Stimulated activated CD8-positive, alpha-beta memory T cell treated with anti-CD3 and anti-CD28 coated beads, Interleukin-15, amount 100 ng/mL, for 1 hour (primary cell): ENCODE results near the gene JPH2.
"Not testable (repeated sequence)": the region's sequence is repeated elsewhere in the genome, so short reads cannot be mapped to it uniquely, and the experiment has no call there.

ENCODE experiments used
- DNase-seq: peaks from one replicate; pipeline ENCODE4 v3.0.0-alpha.2; 2020; ENCODE audit warnings: low read depth

Gene JPH2

GRCh38 chr20:44187054-44187771 is at the start of gene JPH2:
Gene JPH2, minus strand, starts transcription at chr20:44187188. Its CDS starts 483 bp downstream, at chr20:44186705.
- DNase-seq, result no peak

DNA sequence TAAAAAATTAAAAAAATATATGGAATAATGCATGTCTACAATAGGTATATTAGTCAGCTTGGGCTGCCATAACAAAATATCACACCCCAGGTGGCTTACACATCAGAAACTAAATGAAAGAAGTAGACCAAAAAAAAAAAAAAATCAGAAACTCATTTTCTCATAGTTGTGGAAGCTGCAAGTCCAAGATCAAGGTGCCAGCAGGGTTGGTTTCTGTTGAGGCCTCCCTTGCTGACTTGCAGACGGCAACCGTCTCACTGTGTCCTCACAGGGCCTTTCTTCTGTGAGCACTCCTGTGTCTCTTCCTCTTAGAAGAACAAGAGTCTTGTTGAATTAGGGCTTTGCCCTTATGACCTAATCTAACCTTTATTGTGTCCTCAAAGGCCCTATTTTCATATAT is 48.7 kb upstream of the JPH2 start:
- DNase-seq, result no peak

- no peak for DNase-seq
Measured at GRCh38 chr20:44234566-44235317, 47.8 kb upstream of the JPH2 start.

DNA sequence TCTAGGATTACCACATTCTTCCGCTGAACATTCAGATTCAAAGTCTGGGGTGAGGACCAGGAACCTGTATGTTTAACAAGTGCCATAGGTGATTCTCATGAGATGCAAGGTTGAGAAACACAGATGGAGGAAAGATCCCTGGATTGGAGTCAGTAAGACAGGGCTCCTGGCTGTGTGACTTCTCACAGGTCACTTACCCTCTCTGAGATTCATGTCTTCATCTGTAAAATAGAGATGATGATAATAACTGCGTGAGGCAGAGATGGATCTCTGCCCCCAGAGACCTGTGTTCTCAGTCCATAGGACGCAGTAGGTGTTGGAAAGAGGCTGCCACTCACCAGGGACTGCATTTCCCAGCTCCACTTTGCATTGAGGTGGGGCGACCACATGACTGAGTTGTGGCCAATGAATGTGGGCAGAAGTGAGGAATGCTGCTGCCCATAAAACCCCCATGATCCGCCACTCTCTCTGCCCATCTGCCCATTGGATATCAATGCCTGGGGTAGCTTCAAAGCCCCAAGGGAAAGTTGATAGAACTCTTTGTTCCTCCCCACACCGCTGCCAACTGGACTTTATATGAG is 46.5 kb upstream of the JPH2 start:
- no peak for DNase-seq

GRCh38 chr20:44232469-44232856 is 45.5 kb upstream of the JPH2 start:
- not testable (repeated sequence) for DNase-seq

DNA sequence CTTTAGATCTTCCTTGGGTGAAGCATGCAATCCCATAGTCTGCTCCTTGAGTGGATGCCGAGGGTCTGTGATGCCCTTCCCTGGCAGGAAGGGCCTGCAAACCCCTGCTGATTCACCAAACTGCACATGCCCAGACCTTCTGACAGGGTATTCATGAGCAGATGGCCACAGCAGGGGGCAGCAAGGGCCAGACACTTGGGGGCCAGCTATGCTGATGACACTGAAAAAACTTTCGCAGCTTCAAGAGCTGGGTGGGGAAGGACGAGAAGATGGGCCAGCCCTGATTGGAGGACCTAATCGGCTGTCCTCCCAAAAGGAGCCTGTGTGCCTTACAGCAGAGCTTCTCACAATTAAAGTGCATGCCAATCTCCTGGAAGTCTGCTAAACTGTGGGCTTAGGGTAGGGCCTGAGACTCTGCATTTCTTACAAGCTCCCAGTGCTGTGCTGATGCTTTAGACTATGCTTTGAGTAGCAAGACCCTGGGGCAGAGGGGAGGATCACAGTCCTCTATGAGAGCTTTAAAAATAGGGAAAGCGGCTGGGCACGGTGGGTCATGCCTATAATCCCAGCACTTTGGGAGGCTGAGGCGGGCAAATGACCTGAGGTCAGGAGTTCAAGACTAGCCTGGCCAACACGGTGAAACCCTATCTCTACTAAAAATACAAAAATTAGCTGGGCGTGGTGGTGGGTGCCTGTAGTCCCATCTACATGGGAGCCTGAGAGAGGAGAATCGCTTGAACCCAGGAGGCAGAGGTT is 44.9 kb upstream of the JPH2 start:
- no peak for DNase-seq

DNA sequence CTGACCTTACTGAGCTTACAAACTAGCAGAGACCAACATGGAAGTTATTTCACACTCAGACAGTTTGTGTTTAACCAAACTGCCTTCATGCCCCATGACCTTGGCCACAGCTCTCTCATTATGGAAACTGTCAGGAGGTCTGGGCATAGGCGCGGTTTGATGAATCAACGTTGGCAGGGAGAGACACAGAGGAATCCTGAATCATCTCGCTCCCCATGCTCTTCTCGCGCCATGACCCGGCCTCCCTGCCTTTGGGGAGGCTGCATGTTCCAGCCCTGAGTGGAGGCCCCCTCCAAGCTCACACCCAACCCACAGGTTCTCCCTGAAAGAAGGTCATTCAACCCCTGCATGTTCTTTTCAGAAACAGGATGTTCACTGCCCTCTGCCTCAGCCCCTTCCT is 44.2 kb upstream of the JPH2 start:
- DNase-seq, result no peak

- no peak for DNase-seq
Measured at GRCh38 chr20:44228465-44229258, 41.7 kb upstream of the JPH2 start.

DNA sequence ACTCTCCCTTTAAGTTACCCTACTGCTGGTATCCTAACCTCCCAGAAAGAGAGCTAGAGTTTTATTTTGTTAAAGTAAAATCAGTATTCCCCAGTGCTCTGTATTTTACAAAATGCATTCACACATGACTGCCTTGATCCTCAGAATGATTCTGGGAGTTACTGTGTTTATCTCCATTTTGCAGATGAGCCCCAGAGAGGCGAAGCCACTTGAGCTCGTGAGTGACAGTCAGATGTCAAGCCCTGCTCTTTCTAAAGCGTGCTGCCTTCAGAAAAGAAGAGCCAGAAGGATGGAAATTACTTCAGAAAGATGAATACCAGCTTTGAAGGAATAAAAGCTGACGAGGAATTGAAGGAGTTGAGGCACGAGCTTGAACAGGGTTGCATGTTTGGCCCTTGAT is 37.6 kb upstream of the JPH2 start:
- DNase-seq, result no peak

DNA sequence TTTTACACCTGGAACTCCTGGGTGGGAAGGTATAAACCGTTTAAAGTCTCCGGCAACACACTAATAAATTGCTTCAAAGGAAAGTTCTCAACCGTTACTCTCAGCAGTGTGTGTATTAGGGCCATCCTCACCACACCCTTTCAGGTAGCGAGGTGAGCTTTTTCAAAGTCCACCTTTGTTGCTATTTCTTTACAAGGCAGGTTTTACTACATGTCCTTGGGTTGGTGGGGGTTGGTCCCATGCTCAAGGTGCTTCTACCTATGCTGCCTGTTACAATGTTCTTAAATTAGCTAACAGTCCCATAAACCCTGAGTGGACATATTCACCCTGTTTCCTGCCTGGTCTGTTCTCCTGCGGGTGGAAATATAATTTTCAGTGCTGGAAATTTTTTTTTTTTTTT is 36.7 kb upstream of the JPH2 start:
- no peak for DNase-seq

- no peak for DNase-seq
Measured at GRCh38 chr20:44222633-44223368, 35.8 kb upstream of the JPH2 start.

DNA sequence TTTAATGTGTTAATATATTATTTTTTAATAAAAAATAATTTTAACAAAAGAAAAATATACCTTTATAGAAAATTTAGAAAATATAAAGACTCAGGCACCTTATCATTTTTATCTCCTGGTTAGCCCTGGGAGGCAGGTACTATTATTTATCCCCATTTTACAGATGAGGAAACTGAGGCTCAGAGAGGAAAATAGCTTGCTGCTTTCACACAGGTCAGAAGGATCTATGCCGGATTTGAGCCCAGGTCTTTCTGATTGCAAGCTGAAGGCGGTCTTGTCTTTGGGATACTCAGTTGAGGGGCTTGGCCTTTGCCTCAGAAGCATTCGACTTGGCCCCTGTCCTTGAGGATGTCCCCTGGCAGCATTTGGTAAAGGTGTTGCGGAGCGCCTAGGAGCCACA is 35.0 kb upstream of the JPH2 start:
- DNase-seq, result no peak

GRCh38 chr20:44221368-44221954 is 34.5 kb upstream of the JPH2 start:
- no peak for DNase-seq

GRCh38 chr20:44219791-44220190 is 32.8 kb upstream of the JPH2 start:
- no peak for DNase-seq

DNA sequence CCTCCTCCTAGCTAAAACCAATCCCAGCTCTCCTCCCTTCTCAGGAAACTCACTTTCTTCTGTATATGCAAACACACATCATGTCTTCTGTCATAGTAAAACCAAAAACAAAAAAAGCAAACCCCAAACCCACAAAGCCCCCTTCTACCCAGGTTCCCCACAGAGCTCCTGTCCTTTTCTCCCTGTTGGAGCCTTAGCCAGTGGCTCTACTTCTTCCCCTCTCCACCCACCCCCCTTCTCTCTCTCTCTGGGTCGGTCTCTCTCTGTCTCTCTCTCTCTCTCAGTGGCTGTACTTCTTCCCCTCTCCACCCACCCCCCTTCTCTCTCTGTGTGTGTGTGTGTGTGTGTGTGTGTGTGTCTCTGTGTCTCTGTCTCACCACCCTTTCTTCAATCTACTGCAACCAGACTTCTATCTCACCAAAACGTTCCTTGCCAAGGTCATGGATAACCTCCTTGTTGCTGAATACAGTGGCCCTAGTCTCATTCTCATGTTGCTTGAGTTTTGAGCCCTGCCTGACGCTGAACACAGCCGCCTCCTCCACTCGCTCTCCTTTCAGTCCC is 32.3 kb upstream of the JPH2 start:
- no peak for DNase-seq

DNA sequence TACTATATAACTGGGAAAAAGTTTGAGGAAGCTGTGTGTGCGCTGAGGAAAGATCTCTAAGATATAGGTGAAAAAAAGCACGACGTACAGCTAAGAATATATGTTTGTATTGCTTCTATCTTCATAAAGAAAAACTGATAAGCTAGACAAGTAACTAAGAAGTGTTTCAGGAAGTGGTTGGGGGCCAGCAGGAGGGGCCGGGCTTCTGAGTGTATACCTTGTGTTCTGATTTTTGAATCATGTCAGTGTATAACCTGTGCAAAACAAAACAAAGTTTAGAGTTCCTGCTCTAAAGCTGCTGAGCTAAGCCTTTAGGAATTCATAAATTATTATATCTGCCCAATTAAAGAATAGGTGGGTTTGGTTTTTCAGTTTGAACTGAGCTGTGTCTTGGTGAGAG is 31.5 kb upstream of the JPH2 start:
- no peak for DNase-seq

GRCh38 chr20:44217342-44218092 is 30.5 kb upstream of the JPH2 start:
- peak; percentile 51 for DNase-seq

DNA sequence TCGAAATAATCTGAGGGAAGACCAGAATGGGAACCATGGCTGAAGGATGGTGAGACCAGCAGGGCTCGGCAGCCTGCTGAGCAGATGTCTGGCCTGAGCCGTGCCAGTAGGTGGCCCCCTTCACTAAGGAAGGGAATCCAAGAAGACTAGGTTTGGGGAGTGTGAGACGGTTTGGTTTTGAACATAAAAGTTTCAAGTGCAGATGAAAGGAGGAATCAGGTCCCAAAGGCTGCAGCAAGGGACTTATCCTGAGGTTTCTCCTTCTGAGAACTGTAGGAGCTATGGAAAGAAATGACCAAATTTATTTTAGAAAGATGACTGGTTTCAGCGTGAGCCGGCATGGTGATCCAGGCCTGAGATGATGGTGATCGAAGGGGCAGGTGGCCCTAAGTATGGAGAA is 28.1 kb upstream of the JPH2 start:
- peak; percentile 55 for DNase-seq

DNA sequence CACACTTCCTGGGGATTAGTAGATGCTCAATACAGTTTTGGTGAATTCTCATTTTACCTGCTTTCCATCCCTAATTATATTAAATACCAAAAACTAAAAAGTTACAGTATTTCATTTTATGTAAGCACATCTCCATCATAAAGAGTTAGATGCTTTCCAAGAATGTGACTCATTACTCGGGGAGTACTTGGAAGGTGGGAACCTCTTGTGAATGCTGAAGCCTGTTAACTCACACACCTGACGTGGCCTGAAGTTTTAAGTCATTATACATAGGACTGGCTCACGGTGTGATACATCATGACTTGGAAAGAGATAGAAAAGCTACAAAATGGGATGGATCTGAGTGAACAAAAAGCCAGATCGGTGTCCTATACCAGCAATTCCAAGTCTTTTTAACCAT is 25.8 kb upstream of the JPH2 start:
- DNase-seq, result no peak
